ENCODE data around the gene ROCK2.

The ROCK2 gene

DNA sequence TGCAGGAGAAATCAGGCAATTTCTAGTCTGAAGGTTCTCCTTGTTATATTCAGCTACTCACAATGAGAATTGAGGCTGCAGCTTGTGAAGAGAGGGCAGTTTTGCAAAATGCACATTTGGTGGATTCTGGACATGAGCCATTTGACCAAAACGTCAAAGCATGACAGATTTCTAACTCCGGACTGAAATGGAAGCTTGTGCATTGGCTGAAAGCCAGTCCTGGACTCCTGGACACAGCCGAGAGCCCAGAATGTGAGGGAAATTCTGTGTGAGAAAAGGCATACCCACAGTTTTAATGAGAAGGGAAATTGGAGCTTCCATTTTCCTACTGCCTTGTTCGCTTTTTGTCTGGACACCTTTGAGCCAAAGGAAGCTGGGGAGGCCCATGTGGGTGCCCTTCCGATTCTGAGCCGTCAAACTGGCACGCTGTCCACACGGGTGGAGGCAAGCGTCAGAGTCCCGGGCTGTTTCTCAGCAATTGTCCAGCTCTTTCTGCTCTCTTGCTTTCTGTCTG, 23.7 kb upstream of the ROCK2 start:
- TF ChIP-seq, protein P1, sequence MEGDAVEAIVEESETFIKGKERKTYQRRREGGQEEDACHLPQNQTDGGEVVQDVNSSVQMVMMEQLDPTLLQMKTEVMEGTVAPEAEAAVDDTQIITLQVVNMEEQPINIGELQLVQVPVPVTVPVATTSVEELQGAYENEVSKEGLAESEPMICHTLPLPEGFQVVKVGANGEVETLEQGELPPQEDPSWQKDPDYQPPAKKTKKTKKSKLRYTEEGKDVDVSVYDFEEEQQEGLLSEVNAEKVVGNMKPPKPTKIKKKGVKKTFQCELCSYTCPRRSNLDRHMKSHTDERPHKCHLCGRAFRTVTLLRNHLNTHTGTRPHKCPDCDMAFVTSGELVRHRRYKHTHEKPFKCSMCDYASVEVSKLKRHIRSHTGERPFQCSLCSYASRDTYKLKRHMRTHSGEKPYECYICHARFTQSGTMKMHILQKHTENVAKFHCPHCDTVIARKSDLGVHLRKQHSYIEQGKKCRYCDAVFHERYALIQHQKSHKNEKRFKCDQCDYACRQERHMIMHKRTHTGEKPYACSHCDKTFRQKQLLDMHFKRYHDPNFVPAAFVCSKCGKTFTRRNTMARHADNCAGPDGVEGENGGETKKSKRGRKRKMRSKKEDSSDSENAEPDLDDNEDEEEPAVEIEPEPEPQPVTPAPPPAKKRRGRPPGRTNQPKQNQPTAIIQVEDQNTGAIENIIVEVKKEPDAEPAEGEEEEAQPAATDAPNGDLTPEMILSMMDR (IDR thresholded peaks at IDR 0.05), result no peak
- peak; percentile 83 for DNase-seq (ENCODE audit: low spot score)
- Histone ChIP-seq H3K4me3 (peak overlapping the region; percentile 56), H3K27ac (peak overlapping the region; percentile 62 to 68)

DNA sequence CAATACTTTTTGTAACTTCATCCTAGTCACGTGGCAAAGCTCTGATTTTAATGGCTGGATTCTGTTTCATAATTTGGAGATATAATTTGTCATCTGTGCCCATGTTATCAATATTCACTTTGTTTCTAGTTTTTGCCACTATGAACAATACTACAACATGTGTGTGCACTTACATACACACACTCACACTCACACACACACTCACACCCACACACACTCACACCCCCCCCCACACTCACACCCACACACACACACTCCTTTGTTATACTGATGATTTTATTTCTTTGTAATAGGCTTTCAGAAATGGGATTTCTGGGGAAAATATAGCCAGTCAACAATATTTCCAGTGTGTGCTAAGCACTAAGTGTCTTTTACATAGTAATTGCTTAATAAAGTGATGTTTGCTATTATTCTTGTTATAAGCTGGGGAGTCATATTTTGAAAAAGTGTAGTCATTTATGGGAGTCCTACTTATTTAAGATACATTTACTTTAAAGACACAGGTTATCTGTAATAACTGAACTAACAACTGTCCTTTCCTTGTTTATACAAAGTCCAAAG, 22.8 kb upstream of the ROCK2 start:
- Histone ChIP-seq H3K27ac (peak overlapping the region; percentile 62 to 68), H3K4me3 (peak overlapping the region; percentile 56)
- TF ChIP-seq, protein P1 (IDR thresholded peaks at IDR 0.05), result no peak
- no peak for DNase-seq (ENCODE audit: low spot score)

DNA sequence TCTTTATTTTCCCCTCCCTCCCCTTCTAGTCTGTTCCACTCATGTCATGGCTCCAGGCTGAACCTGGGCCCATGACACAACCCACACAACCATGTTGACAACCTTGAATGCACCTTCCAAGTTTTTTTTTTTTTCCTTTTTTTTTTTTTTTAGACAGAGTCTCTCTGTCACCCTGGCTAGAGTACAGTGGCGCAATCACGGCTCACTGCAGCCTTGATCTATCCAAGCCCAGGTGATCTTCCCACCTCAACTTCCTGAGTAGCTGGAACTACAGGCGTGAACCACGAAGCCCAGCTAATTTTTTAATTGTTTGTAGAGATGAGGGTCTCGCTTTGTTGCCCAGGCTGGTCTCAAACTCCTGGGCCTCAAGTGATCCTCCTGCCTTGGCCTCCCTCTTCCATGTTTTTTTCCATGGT, 21.9 kb upstream of the ROCK2 start:
- DNase-seq (ENCODE audit: low spot score), result peak; percentile 5
- TF ChIP-seq, protein P1 (IDR thresholded peaks at IDR 0.05), result no peak
- H3K27ac ChIP-seq, result no peak overlapping the region
- no peak overlapping the region for H3K4me3 ChIP-seq

DNA sequence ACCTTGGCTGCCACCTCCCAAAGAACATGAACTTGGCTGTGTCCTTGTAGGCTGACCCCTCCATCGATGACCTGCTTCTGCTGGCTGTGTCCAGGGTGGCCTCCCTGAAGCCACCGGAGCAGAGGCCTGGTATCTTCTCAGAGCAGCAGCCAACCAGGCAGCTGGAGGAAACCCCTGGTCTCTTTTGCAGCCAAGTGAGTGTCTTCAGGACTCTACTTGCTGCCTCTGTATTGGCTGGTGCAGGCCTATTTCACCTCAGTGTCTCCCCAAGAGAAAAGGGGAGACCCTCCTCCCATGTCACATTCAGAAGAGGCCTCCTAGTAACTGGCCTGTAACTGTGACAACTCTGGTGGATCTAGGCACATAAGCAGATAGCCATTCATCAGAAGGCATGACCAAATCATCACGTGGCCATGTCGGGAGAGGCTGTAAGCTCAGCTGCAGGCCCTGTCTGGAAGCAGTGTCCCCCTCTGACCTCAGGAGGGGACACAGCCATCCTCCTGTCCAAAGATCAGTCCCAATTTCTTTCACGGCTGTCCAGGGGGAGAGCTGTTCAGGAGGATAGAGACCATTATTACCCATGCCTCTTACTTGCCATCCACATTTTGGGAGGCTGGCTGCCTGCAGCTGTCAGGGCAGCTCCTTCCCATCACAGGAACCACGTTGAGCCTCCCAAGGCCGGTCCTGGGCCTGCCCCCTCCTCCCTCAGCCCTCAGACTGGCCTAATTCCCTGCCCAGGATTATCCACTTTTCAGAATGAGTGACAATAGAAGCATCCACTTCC, 20.9 kb upstream of the ROCK2 start:
- H3K4me3 ChIP-seq, result no peak overlapping the region
- TF ChIP-seq, protein P1 (IDR thresholded peaks at IDR 0.05), result no peak
- DNase-seq (ENCODE audit: low spot score), result peak; percentile 56
- H3K27ac ChIP-seq, result no peak overlapping the region

DNA sequence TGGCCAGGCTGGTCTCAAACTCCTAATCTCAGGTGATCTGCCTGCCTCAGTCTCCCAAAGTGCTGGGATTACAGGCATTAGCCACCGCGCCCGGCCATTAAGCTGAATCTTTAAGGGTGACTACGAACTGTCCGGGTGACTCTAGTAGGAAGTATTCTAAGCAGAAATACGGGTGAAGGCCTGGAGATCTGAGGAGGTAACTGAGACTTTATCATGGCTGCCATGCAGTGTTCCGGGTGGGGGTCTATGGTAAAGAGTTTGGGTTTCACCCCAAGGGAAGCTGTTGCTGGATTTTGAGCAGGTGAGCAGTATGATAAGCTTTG, 20.1 kb upstream of the ROCK2 start:
- no peak overlapping the region for H3K27ac ChIP-seq
- peak; percentile 12 for DNase-seq (ENCODE audit: low spot score)
- H3K4me3 ChIP-seq, result no peak overlapping the region
- TF ChIP-seq, protein P1 (IDR thresholded peaks at IDR 0.05), result no peak

DNA sequence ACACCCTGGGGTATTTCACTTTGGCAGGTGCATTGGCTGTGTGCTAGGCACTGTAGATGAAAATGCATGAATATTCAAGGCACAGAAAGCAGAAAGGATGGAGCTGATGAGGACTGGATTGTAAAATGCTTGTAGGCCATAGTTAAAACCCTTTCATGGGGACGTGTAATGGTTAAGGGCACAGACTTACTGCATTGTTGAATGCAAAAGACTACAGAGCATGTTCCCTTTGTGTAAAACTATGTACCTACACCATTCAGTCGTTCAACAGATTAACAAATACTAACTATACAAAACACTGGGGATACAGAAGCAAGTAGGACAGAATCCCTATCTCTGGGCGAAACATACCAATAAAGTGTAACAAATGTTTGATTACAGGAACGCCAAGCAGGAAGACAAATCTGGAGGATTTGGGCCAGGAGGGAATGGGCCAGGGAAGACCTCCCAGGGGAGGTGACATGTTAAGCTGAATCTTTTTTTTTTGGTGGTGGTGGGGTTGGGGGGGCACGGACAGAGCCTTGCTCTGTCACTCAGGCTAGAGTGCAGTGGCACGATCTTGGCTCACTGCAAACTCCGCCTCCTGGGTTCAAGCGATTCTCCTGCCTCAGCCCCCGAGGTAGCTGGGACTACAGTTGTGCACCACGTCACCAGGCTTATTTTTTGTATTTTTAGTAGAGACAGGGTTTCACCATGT, 19.6 kb upstream of the ROCK2 start:
- no peak for DNase-seq (ENCODE audit: low spot score)
- Histone ChIP-seq H3K27ac (no peak overlapping the region), H3K4me3 (no peak overlapping the region)
- TF ChIP-seq, protein P1 (IDR thresholded peaks at IDR 0.05), result no peak

Measured in coronary artery (tissue), 2 donors.